HepG2 (cell line): Measurements from ENCODE around the gene RBMS2. TPM values are rescaled to one million over a fixed set of nuclear protein-coding genes. Genes with fewer than 3 reads are reported as not detected.
A peak's percentile ranks its signal among the peaks of the same experiment; 100 is the strongest.

ENCODE experiments used
- KMT2A ChIP-seq: sonication (generic); formaldehyde crosslinking; IDR thresholded peaks from 2 replicates; pipeline ENCODE4 v1.4.0; 2020; ENCODE audit warnings: missing genetic modification reagents
- PHB2 ChIP-seq: fragments of 450-650 bp; IDR thresholded peaks from 2 replicates; pipeline ENCODE4 v1.6.1; 2018; ENCODE audit not compliant: partially characterized antibody
- RBM22 ChIP-seq: fragments of 200-400 bp; formaldehyde crosslinking; optimal IDR thresholded peaks from 2 replicates; pipeline ENCODE3; 2017; ENCODE audit warnings: mild to moderate bottlenecking, low read length, moderate library complexity
- REL ChIP-seq: sonication (generic); formaldehyde crosslinking; conservative IDR thresholded peaks from 2 replicates; pipeline ENCODE4 v1.8.0; 2022; ENCODE audit warnings: mild to moderate bottlenecking, missing genetic modification reagents, moderate library complexity
- SNRNP70 ChIP-seq: fragments of 200-400 bp; formaldehyde crosslinking; IDR thresholded peaks from 2 replicates; pipeline ENCODE4 v1.6.1; 2017; ENCODE audit warnings: mild to moderate bottlenecking, low read depth, low read length, moderate library complexity
- STAT6 ChIP-seq: sonication (generic); formaldehyde crosslinking; IDR thresholded peaks from 2 replicates; pipeline ENCODE4 v1.4.0; 2020; ENCODE audit warnings: missing genetic modification reagents, mild to moderate bottlenecking, borderline replicate concordance
- TCF7L2 ChIP-seq: IDR thresholded peaks from 2 replicates; pipeline ENCODE4 v1.6.1; 2011; ENCODE audit warnings: mild to moderate bottlenecking, low read depth, low read length, moderate library complexity
- TRAFD1 ChIP-seq: sonication (generic); formaldehyde crosslinking; IDR thresholded peaks from 2 replicates; pipeline ENCODE4 v1.5.1; 2020; ENCODE audit warnings: missing genetic modification reagents, mild to moderate bottlenecking, borderline replicate concordance
- TRIM24 ChIP-seq: sonication (generic); formaldehyde crosslinking; IDR thresholded peaks from 2 replicates; pipeline ENCODE4 v1.8.0; 2022; ENCODE audit warnings: mild to moderate bottlenecking, missing genetic modification reagents
- ZBTB49 ChIP-seq: sonication (generic); formaldehyde crosslinking; IDR thresholded peaks from 2 replicates; pipeline ENCODE4 v1.4.0; 2020; ENCODE audit warnings: missing genetic modification reagents, borderline replicate concordance
- ZNF142 ChIP-seq: sonication (generic); formaldehyde crosslinking; IDR thresholded peaks from 2 replicates; pipeline ENCODE4 v1.4.0; 2020; ENCODE audit warnings: missing genetic modification reagents
- ZNF275 ChIP-seq: sonication (generic); formaldehyde crosslinking; IDR thresholded peaks from 2 replicates; pipeline ENCODE4 v1.8.0; 2022; ENCODE audit warnings: missing genetic modification reagents, mild to moderate bottlenecking, inconsistent platforms, borderline replicate concordance
- polyA plus RNA-seq, 8 experiments: library from polyadenylated mRNA; depleted of rRNA in 3 of 8; stranded (reverse) in 7 of 8; unstranded in 1 of 8; fragments of >200 nt; fragmentation: Illumina TruSeq in 4 of 8; extraction: Trizol in 4 of 8; gene quantifications; 2 replicates each; pipeline versions ENCODE4 v1.2.1 to v1.2.3, GENCODE V29; 2011 to 2016; ENCODE audit warnings: low read depth in 4 of 8, missing spikeins in 1 of 8, mixed read lengths in 1 of 8; ENCODE audit not compliant: insufficient read depth in 1 of 8
- total RNA-seq, 5 experiments: library from RNA; depleted of rRNA; stranded (reverse); fragments of >200 nt; fragmentation: Illumina TruSeq; extraction: Trizol; gene quantifications; 2 replicates each; pipeline ENCODE4 v1.2.3, GENCODE V29; 2016; ENCODE audit warnings: low read depth in 1 of 5

RBMS2 gene
- total and polyA plus RNA-seq, 2 of the 13 experiments (the other 11 are each of a cell fraction or from before 2014, with no cell fraction given) = 0.53 to 7.4 TPM

GRCh38 chr12:56630180-56630632 is 108.6 kb downstream of the RBMS2 start, which contains the start of gene BAZ2A (continued):
- TF ChIP-seq STAT6 (CRISPR knock-in tag) (no peak), TRAFD1 (CRISPR knock-in tag) (peak; percentile 79; the same call in 1 of the 2 replicates), TCF7L2 (no peak), ZNF142 (CRISPR knock-in tag) (no peak), TRIM24 (CRISPR knock-in tag) (no peak), SNRNP70 (no peak), REL (CRISPR knock-in tag) (no peak), ZBTB49 (CRISPR knock-in tag) (no peak), KMT2A (peak; percentile 91), ZNF275 (CRISPR knock-in tag) (no peak), RBM22 (no peak), PHB2 (no peak)
